ENCODE data around the gene DLK2. TPM values are rescaled to one million over a fixed set of nuclear protein-coding genes. Genes with fewer than 3 reads are reported as not detected.

The DLK2 gene
- total RNA-seq, 2 donors from 2014 or later: not detected

- H3K4me3 ChIP-seq: no peak overlapping the region
- 84 to 86% methylated on average over 9 to 15 of the region's 15 CpGs for WGBS, 2 donors
- intact Hi-C loops (cut with DNase I): no loop called here
- no peak overlapping the region for H3K27ac ChIP-seq
- H3K27me3 ChIP-seq: no peaks in the 10 kb centered on the region
- ATAC-seq (no peak), DNase-seq (no peak)
- peaks cover 29% of the 10 kb centered on the region for H3K4me1 ChIP-seq
- peaks cover 0 to 2% of the 10 kb centered on the region in 2 donors for H3K36me3 ChIP-seq (replicated peaks in 1 of 2; ENCODE audit: insufficient read depth in 1 of 2, low read depth in 2 of 2)
- H3K9me3 ChIP-seq: no peaks in the 10 kb centered on the region
- TF ChIP-seq, protein P1, sequence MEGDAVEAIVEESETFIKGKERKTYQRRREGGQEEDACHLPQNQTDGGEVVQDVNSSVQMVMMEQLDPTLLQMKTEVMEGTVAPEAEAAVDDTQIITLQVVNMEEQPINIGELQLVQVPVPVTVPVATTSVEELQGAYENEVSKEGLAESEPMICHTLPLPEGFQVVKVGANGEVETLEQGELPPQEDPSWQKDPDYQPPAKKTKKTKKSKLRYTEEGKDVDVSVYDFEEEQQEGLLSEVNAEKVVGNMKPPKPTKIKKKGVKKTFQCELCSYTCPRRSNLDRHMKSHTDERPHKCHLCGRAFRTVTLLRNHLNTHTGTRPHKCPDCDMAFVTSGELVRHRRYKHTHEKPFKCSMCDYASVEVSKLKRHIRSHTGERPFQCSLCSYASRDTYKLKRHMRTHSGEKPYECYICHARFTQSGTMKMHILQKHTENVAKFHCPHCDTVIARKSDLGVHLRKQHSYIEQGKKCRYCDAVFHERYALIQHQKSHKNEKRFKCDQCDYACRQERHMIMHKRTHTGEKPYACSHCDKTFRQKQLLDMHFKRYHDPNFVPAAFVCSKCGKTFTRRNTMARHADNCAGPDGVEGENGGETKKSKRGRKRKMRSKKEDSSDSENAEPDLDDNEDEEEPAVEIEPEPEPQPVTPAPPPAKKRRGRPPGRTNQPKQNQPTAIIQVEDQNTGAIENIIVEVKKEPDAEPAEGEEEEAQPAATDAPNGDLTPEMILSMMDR (IDR thresholded peaks at IDR 0.05): no peak
- TF ChIP-seq POLR2A (IDR thresholded peaks at IDR 0.05): no peak
These were observed 21.1 kb downstream of the DLK2 start for GRCh38 chr6:43434001-43434840.

GRCh38 chr6:43433148-43433547, 22.2 kb downstream of the DLK2 start:
- H3K4me1 ChIP-seq: peaks cover 38% of the 10 kb centered on the region

DNA sequence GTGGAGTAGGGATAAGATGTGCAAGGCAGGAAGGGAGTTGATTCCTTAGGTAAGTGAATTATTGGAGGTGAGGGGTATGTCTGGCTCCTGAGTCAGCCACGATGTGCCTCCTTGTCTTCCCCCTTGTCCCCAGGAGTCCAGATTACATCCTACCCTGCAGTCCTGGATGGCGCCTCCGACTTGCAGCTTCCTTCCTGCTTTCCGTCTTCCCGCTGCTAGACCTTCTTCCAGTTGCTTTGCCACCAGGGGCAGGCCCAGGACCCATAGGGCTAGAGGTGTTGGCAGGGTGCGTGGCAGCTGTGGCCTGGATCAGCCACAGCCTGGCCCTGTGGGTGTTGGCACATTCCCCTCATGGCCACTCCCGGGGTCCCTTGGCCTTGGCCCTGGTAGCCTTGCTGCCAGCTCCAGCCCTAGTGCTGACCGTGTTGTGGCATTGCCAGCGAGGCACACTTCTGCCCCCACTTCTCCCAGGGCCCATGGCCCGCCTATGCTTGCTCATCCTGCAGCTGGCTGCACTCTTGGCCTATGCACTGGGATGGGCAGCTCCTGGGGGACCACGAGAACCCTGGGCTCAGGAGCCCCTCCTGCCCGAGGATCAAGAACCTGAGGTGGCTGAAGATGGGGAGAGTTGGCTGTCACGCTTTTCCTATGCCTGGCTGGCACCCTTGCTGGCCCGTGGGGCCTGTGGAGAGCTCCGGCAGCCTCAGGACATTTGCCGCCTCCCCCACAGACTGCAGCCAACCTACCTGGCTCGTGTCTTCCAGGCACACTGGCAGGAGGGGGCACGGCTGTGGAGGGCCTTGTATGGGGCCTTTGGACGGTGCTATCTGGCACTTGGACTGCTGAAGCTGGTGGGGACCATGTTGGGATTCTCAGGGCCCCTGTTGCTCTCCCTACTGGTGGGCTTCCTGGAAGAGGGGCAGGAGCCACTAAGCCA, 23.1 kb downstream of the DLK2 start:
- peaks cover 0 to 2% of the 10 kb centered on the region in 2 donors for H3K36me3 ChIP-seq (replicated peaks in 1 of 2; ENCODE audit: insufficient read depth in 1 of 2, low read depth in 2 of 2)
- H3K4me1 ChIP-seq: peaks cover 38% of the 10 kb centered on the region
- H3K9me3 ChIP-seq: no peaks in the 10 kb centered on the region
- no peaks in the 10 kb centered on the region for H3K27me3 ChIP-seq
- H3K27ac ChIP-seq: no peak overlapping the region
- intact Hi-C loops (cut with DNase I): no loop called here
- DNase-seq: no peak
- no peak for ATAC-seq
- WGBS, 2 donors: 88 to 92% methylated on average over 6 to 19 of the region's 19 CpGs
- TF ChIP-seq, protein P1 (IDR thresholded peaks at IDR 0.05): no peak
- no peak for TF ChIP-seq POLR2A (IDR thresholded peaks at IDR 0.05)
- H3K4me3 ChIP-seq: no peak overlapping the region

More at GRCh38 chr6:43433148-43433547, 22.2 kb downstream of the DLK2 start:
- intact Hi-C loops (cut with DNase I): no loop called here
- Histone ChIP-seq H3K4me3 (no peak overlapping the region), H3K36me3 (replicated peaks in 1 of 2; ENCODE audit: insufficient read depth in 1 of 2, low read depth in 2 of 2) (peaks cover 0 to 2% of the 10 kb centered on the region in 2 donors), H3K9me3 (no peaks in the 10 kb centered on the region), H3K27me3 (no peaks in the 10 kb centered on the region), H3K27ac (no peak overlapping the region)
- TF ChIP-seq POLR2A (IDR thresholded peaks at IDR 0.05): no peak
- TF ChIP-seq, protein P1 (IDR thresholded peaks at IDR 0.05): no peak
- 79 to 90% methylated on average over 4 to 8 of the region's 8 CpGs for WGBS, 2 donors
- ATAC-seq (no peak), DNase-seq (no peak)

- 74 to 84% methylated on average over 3 of the region's 3 CpGs for whole genome bisulfite sequencing, 2 donors
- ATAC-seq (no peak), DNase-seq (no peak)
- Histone ChIP-seq H3K27me3 (no peaks in the 10 kb centered on the region), H3K9me3 (no peaks in the 10 kb centered on the region), H3K4me3 (no peak overlapping the region), H3K36me3 (replicated peaks in 1 of 2; ENCODE audit: insufficient read depth in 1 of 2, low read depth in 2 of 2) (peaks cover 0 to 2% of the 10 kb centered on the region in 2 donors), H3K4me1 (peaks cover 23% of the 10 kb centered on the region), H3K27ac (peak overlapping the region in 1 of 4 donors; percentile 89)
- TF ChIP-seq, protein P1 (IDR thresholded peaks at IDR 0.05): no peak
- TF ChIP-seq POLR2A (IDR thresholded peaks at IDR 0.05): no peak
- intact Hi-C loops (cut with DNase I): no loop called here
These were observed 26.5 kb downstream of the DLK2 start for GRCh38 chr6:43428874-43429273.

Data from body of pancreas (tissue), 4 donors.